SK-N-SH (cell line): Measurements from ENCODE around the gene BMPR1B. TPM values are rescaled to one million over a fixed set of nuclear protein-coding genes. Genes with fewer than 3 reads are reported as not detected.

Experiments used
- CTCF ChIA-PET: fragments of 300-600, 350-600 bp; formaldehyde crosslinking; extraction: SDS; loops from one replicate; lab custom pipeline; 2021; lab: Yijun Ruan, JAX
- POLR2A ChIA-PET: fragments of 350-600 bp; sonication (Branson Sonifier 250); formaldehyde crosslinking; extraction: SDS; loops from one replicate; lab custom pipeline; 2020; ENCODE audit warnings: antibody characterized with exemption, inconsistent platforms; lab: Yijun Ruan, JAX
- DNase-seq: peaks from one replicate; pipeline ENCODE4 v3.0.0; 2012
- H2AFZ ChIP-seq: fragments of 200-600 bp; sonication (generic); 2 replicates; pipeline ENCODE4 v1.8.1; 2016; ENCODE audit warnings: antibody characterized with exemption, mild to moderate bottlenecking, low read depth
- H3F3A ChIP-seq: fragments of 200-600 bp; sonication (generic); replicated peaks from 2 replicates; pipeline ENCODE3; 2016; ENCODE audit warnings: antibody characterized with exemption, mild to moderate bottlenecking; ENCODE audit not compliant: insufficient read depth
- H3K27ac ChIP-seq, 2 experiments: fragments of 200-500 bp in 1 of 2; fragments of 200-600 bp in 1 of 2; sonication (Bioruptor generic) in 1 of 2; sonication (generic), shearing (Covaris generic) in 1 of 2; 2 replicates each; pipeline versions ENCODE4 v1.5.1 to v1.6.1; 2014 to 2016; ENCODE audit warnings: low read depth in 2 of 2, inconsistent platforms in 1 of 2, low read length in 1 of 2, mild to moderate bottlenecking in 1 of 2, mixed read lengths in 1 of 2
- H3K27me3 ChIP-seq: fragments of 200-600 bp; sonication (generic), shearing (Covaris generic); 2 replicates; pipeline ENCODE4 v1.6.1; 2016; ENCODE audit warnings: mixed run types; ENCODE audit not compliant: insufficient read depth
- H3K36me3 ChIP-seq, 2 experiments: fragments of 200-500 bp in 1 of 2; fragments of 200-600 bp in 1 of 2; sonication (Bioruptor generic) in 1 of 2; sonication (generic) in 1 of 2; replicated peaks in 1 of 2; 2 replicates each; pipeline versions ENCODE3 to v1.5.1; 2014 to 2016; ENCODE audit warnings: low read length in 1 of 2, mild to moderate bottlenecking in 1 of 2; ENCODE audit not compliant: insufficient read depth in 2 of 2, control insufficient read depth in 1 of 2
- H3K4me1 ChIP-seq, 2 experiments: fragments of 200-500 bp in 1 of 2; fragments of 200-600 bp in 1 of 2; sonication (Bioruptor generic) in 1 of 2; sonication (generic), shearing (Covaris generic) in 1 of 2; 2 replicates each; pipeline versions ENCODE4 v1.5.1 to v1.6.1; 2014 to 2016; ENCODE audit warnings: low read depth in 1 of 2, low read length in 1 of 2, mixed run types in 1 of 2; ENCODE audit not compliant: insufficient read depth in 2 of 2, control insufficient read depth in 1 of 2
- H3K4me2 ChIP-seq: fragments of 200-600 bp; sonication (generic), shearing (Covaris generic); 2 replicates; pipeline ENCODE4 v1.6.1; 2017; ENCODE audit warnings: mixed run types
- H3K4me3 ChIP-seq, 2 experiments: fragments of 200-500 bp in 1 of 2; fragments of 200-600 bp in 1 of 2; sonication (Bioruptor generic) in 1 of 2; sonication (generic), shearing (Covaris generic) in 1 of 2; 2 replicates each; pipeline versions ENCODE4 v1.5.1 to v1.8.1; 2014 to 2016; ENCODE audit warnings: low read depth in 2 of 2, inconsistent platforms in 1 of 2, low read length in 1 of 2, mild to moderate bottlenecking in 1 of 2, mixed read lengths in 1 of 2, moderate library complexity in 1 of 2
- H3K79me2 ChIP-seq: fragments of 200-600 bp; sonication (generic); 2 replicates; pipeline ENCODE4 v1.8.1; 2017; ENCODE audit warnings: mild to moderate bottlenecking; ENCODE audit not compliant: insufficient read depth
- H3K9ac ChIP-seq: fragments of 200-600 bp; sonication (generic); 2 replicates; pipeline ENCODE4 v1.6.1; 2017; ENCODE audit warnings: mixed run types
- H3K9me2 ChIP-seq: fragments of 200-600 bp; sonication (generic); 2 replicates; pipeline ENCODE4 v1.6.1; 2017; ENCODE audit warnings: mixed run types
- H3K9me3 ChIP-seq: fragments of 200-600 bp; sonication (generic); 2 replicates; pipeline ENCODE4 v1.6.1; 2017; ENCODE audit warnings: mixed run types, mild to moderate bottlenecking, moderate library complexity
- H4K20me1 ChIP-seq: fragments of 200-600 bp; sonication (generic); 2 replicates; pipeline ENCODE4 v1.6.1; 2017; ENCODE audit warnings: mild to moderate bottlenecking, mixed run types; ENCODE audit not compliant: insufficient read depth
- CHD2 ChIP-seq: fragments of 150-350 bp; IDR thresholded peaks from 2 replicates; pipeline ENCODE4 v1.6.1; 2018; ENCODE audit warnings: low read length; ENCODE audit not compliant: partially characterized antibody
- FOSL2 ChIP-seq: IDR thresholded peaks from 2 replicates; pipeline ENCODE4 v1.4.0; 2012; ENCODE audit warnings: low read depth, mild to moderate bottlenecking, moderate library complexity, borderline replicate concordance
- FOXJ3 ChIP-seq: sonication (generic); formaldehyde crosslinking; IDR thresholded peaks from 2 replicates; pipeline ENCODE4 v1.5.1; 2020; ENCODE audit warnings: mild to moderate bottlenecking, missing genetic modification reagents
- GABPA ChIP-seq: IDR thresholded peaks from 2 replicates; pipeline ENCODE4 v1.4.0; 2012; ENCODE audit warnings: low read depth, mild to moderate bottlenecking
- IRF3 ChIP-seq: fragments of 150-350 bp; IDR thresholded peaks from 2 replicates; pipeline ENCODE4 v1.6.1; 2016; ENCODE audit warnings: mild to moderate bottlenecking, low read depth, low read length
- MEF2A ChIP-seq: IDR thresholded peaks from 2 replicates; pipeline ENCODE4 v1.4.0; 2012; ENCODE audit warnings: low read depth, borderline replicate concordance
- MXI1 ChIP-seq: IDR thresholded peaks from 2 replicates; pipeline ENCODE4 v1.6.1; 2012; ENCODE audit warnings: mild to moderate bottlenecking, low read depth, low read length, improper control_type of control experiment
- NFIC ChIP-seq: IDR thresholded peaks from 2 replicates; pipeline ENCODE4 v1.4.0; 2012; ENCODE audit warnings: borderline replicate concordance
- NRF1 ChIP-seq: IDR thresholded peaks from 2 replicates; pipeline ENCODE4 v1.6.1; 2012; ENCODE audit warnings: low read depth, mild to moderate bottlenecking, low read length
- PBX3 ChIP-seq: IDR thresholded peaks from 2 replicates; pipeline ENCODE4; 2012
- POLR2AphosphoS5 ChIP-seq: IDR thresholded peaks from 2 replicates; pipeline ENCODE4 v1.6.1; 2012; ENCODE audit warnings: low read depth, low read length
- RAD21 ChIP-seq: IDR thresholded peaks from 2 replicates; pipeline ENCODE4 v1.6.1; 2012; ENCODE audit warnings: mild to moderate bottlenecking, low read length
- REST ChIP-seq: IDR thresholded peaks from 2 replicates; pipeline ENCODE4 v1.6.1; 2012; ENCODE audit warnings: mild to moderate bottlenecking, low read depth, low read length, moderate library complexity
- SIN3A ChIP-seq: IDR thresholded peaks from 2 replicates; pipeline ENCODE4 v1.6.1; 2012; ENCODE audit warnings: low read depth, mild to moderate bottlenecking, low read length, moderate library complexity, borderline replicate concordance
- SMC3 ChIP-seq: IDR thresholded peaks from 2 replicates; pipeline ENCODE4 v1.6.1; 2012; ENCODE audit warnings: low read depth, low read length, improper control_type of control experiment
- TCF12 ChIP-seq: IDR thresholded peaks from 2 replicates; pipeline ENCODE4 v1.4.0; 2012
- TEAD4 ChIP-seq: IDR thresholded peaks from 2 replicates; pipeline ENCODE4 v1.4.0; 2012; ENCODE audit warnings: mild to moderate bottlenecking, borderline replicate concordance; ENCODE audit not compliant: insufficient read depth
- USF2 ChIP-seq: fragments of 150-350 bp; IDR thresholded peaks from 2 replicates; pipeline ENCODE4 v1.6.1; 2017; ENCODE audit warnings: antibody characterized with exemption, low read length, low read depth, borderline replicate concordance
- WGBS: methylation state at CpG from one replicate; pipeline ENCODE4 v1.1.6; 2017; ENCODE audit warnings: low lambda C conversion rate; 5-methylcytosine and 5-hydroxymethylcytosine counted together
- polyA plus RNA-seq, 3 experiments: library from polyadenylated mRNA; depleted of rRNA; stranded (reverse); fragments of >200 nt; gene quantifications; 2 replicates each; pipeline ENCODE4 v1.2.3, GENCODE V29; 2012

Gene BMPR1B
- polyA plus RNA-seq, 1 of the 3 experiments (the other 2 are of a cell fraction), result 0.16 TPM

- Histone ChIP-seq H3K36me3 (no peaks in the 10 kb centered on the region), H3K4me3 (no peak overlapping the region), H3K27me3 (no peaks in the 10 kb centered on the region), H3K27ac (no peak overlapping the region), H3F3A (no peaks in the 10 kb centered on the region), H3K4me2 (no peak overlapping the region), H3K4me1 (no peaks in the 10 kb centered on the region), H3K79me2 (no peaks in the 10 kb centered on the region), H2AFZ (no peak overlapping the region), H3K9me2 (no peaks in the 10 kb centered on the region), H3K9me3 (no peaks in the 10 kb centered on the region), H3K9ac (no peak overlapping the region), H4K20me1 (no peaks in the 10 kb centered on the region)
- TF ChIP-seq NFIC, result no peak
- TF ChIP-seq FOSL2, result no peak
- no peak for TF ChIP-seq PBX3
- no peak for TF ChIP-seq FOXJ3 (CRISPR knock-in tag)
- no peak for TF ChIP-seq MXI1
- TF ChIP-seq MEF2A, result no peak
- TF ChIP-seq REST, result no peak
- no peak for TF ChIP-seq TEAD4
- no peak for TF ChIP-seq GABPA
- TF ChIP-seq POLR2AphosphoS5, result no peak
- no peak for TF ChIP-seq NRF1
- no peak for TF ChIP-seq CHD2
- TF ChIP-seq SIN3A, result no peak
- TF ChIP-seq IRF3, result no peak
- no peak for TF ChIP-seq TCF12
- no peak for TF ChIP-seq USF2
- TF ChIP-seq RAD21, result no peak
- no peak for TF ChIP-seq SMC3
- ChIA-PET CTCF (interaction anchor here (1.0 kb wide), 1 partner anchor 29 kb away, joined by 3 read pairs; no protein-coding TSS in a partner anchor), POLR2A (no interaction called here)
- no peak for DNase-seq
- WGBS, result 75% methylated on average over 1 of the region's 1 CpG
These were observed 315.9 kb downstream of the BMPR1B start for GRCh38 chr4:95073646-95074045.
